Measurements from ENCODE around the gene NUDT19. TPM values are rescaled to one million over a fixed set of nuclear protein-coding genes. Genes with fewer than 3 reads are reported as not detected.
"Not testable (repeated sequence)": the region's sequence is repeated elsewhere in the genome, so short reads cannot be mapped to it uniquely, and the experiment has no call there.

The NUDT19 gene
- total RNA-seq, 1 donor from 2014 or later: 18.5 TPM

GRCh38 chr19:32743447-32743846 is 51.8 kb downstream of the NUDT19 start:
- DNase-seq: no peak
- Histone ChIP-seq H3K4me1 (no peaks in the 10 kb centered on the region), H3K36me3 (no peaks in the 10 kb centered on the region), H3K9me3 (no peaks in the 10 kb centered on the region), H3K27me3 (ENCODE audit: low read depth) (peaks cover 8% of the 10 kb centered on the region), H3K27ac (no peak overlapping the region), H3K4me3 (no peak overlapping the region)
- TF ChIP-seq CTCF (IDR thresholded peaks at IDR 0.05): no peak
- intact Hi-C loops (cut with DNase I): no loop called here
- no peak for ATAC-seq

- Histone ChIP-seq H3K9me3 (no peaks in the 10 kb centered on the region), H3K27me3 (ENCODE audit: low read depth) (peaks cover 20% of the 10 kb centered on the region), H3K27ac (no peak overlapping the region), H3K4me1 (no peaks in the 10 kb centered on the region), H3K4me3 (no peak overlapping the region), H3K36me3 (no peaks in the 10 kb centered on the region)
- no peak for TF ChIP-seq CTCF (IDR thresholded peaks at IDR 0.05)
- DNase-seq (no peak), ATAC-seq (peak in 1 of 2 donors; percentile 25)
- intact Hi-C loops (cut with DNase I): no loop called here
Measured at GRCh38 chr19:32744555-32745325, 53.1 kb downstream of the NUDT19 start.

GRCh38 chr19:32745594-32746251 is 54.1 kb downstream of the NUDT19 start:
- ATAC-seq; DNase-seq; H3K4me1 ChIP-seq; H3K27ac ChIP-seq; intact Hi-C loops (cut with DNase I); H3K9me3 ChIP-seq; H3K4me3 ChIP-seq; H3K36me3 ChIP-seq: not testable (repeated sequence)
- peaks cover 20% of the 10 kb centered on the region for H3K27me3 ChIP-seq (ENCODE audit: low read depth)

- intact Hi-C loops (cut with DNase I); DNase-seq; H3K4me1 ChIP-seq: not testable (repeated sequence)
Measured at GRCh38 chr19:32746631-32747196, 55.1 kb downstream of the NUDT19 start.

GRCh38 chr19:32748497-32748896 is 56.9 kb downstream of the NUDT19 start:
- no peaks in the 10 kb centered on the region for H3K9me3 ChIP-seq
- peaks cover 20% of the 10 kb centered on the region for H3K27me3 ChIP-seq (ENCODE audit: low read depth)
- no peak for ATAC-seq
- intact Hi-C loops (cut with DNase I): no loop called here
- no peaks in the 10 kb centered on the region for H3K36me3 ChIP-seq
- no peaks in the 10 kb centered on the region for H3K4me1 ChIP-seq
- no peak overlapping the region for H3K4me3 ChIP-seq
- no peak for TF ChIP-seq CTCF (IDR thresholded peaks at IDR 0.05)
- no peak overlapping the region for H3K27ac ChIP-seq
- DNase-seq: no peak

More at GRCh38 chr19:32746631-32747196, 55.1 kb downstream of the NUDT19 start:
- not testable (repeated sequence) for H3K27ac ChIP-seq, ATAC-seq, H3K4me3 ChIP-seq, H3K36me3 ChIP-seq, H3K9me3 ChIP-seq
- H3K27me3 ChIP-seq (ENCODE audit: low read depth): peaks cover 20% of the 10 kb centered on the region

GRCh38 chr19:32748948-32749347 is 57.3 kb downstream of the NUDT19 start:
- no peak overlapping the region for H3K4me3 ChIP-seq
- no peak for DNase-seq
- intact Hi-C loops (cut with DNase I): no loop called here
- no peak for ATAC-seq
- peaks cover 20% of the 10 kb centered on the region for H3K27me3 ChIP-seq (ENCODE audit: low read depth)
- no peak overlapping the region for H3K27ac ChIP-seq
- H3K4me1 ChIP-seq: no peaks in the 10 kb centered on the region
- H3K9me3 ChIP-seq: no peaks in the 10 kb centered on the region
- H3K36me3 ChIP-seq: no peaks in the 10 kb centered on the region
- TF ChIP-seq CTCF (IDR thresholded peaks at IDR 0.05): no peak

All from lower lobe of right lung (tissue), 2 donors.